ENCODE data around the gene GFPT2.

GFPT2 gene

GRCh38 chr5:180290568-180291233, 62.4 kb downstream of the GFPT2 start:
- Histone ChIP-seq H3K36me3 (ENCODE audit: insufficient read depth) (no peaks in the 10 kb centered on the region), H3K4me2 (peak overlapping the region; percentile 76; the same call in 1 of the 2 replicates), H4K20me1 (ENCODE audit: insufficient read depth) (no peaks in the 10 kb centered on the region), H3K79me2 (ENCODE audit: insufficient read depth, low read depth) (no peaks in the 10 kb centered on the region; the same call in 1 of the 2 replicates), H3K9ac (no peak overlapping the region), H3K4me3 (IDR thresholded peaks at IDR 0.05; ENCODE audit: insufficient read depth, low read depth, low read length) (no peak overlapping the region), H3K27ac (no peak overlapping the region), H2AFZ (ENCODE audit: low read depth) (no peak overlapping the region), H3K27me3 (ENCODE audit: insufficient read depth, low read depth) (no peaks in the 10 kb centered on the region), H3K4me1 (ENCODE audit: low read depth, poor library complexity, severe bottlenecking) (no peaks in the 10 kb centered on the region)
- no peak for TF ChIP-seq CTCF (conservative IDR thresholded peaks at IDR 0.05; ENCODE audit: low read depth, low read length)

- no peak overlapping the region for H3K4me3 ChIP-seq (IDR thresholded peaks at IDR 0.05; ENCODE audit: insufficient read depth, low read depth, low read length)
- no peak for TF ChIP-seq CTCF (conservative IDR thresholded peaks at IDR 0.05; ENCODE audit: low read depth, low read length)
- H3K9ac ChIP-seq, result no peak overlapping the region
Measured at GRCh38 chr5:180289966-180290365, 63.2 kb downstream of the GFPT2 start.

GRCh38 chr5:180289433-180289832, 63.7 kb downstream of the GFPT2 start:
- Histone ChIP-seq H3K4me3 (IDR thresholded peaks at IDR 0.05; ENCODE audit: insufficient read depth, low read depth, low read length) (no peak overlapping the region), H3K9ac (no peak overlapping the region), H2AFZ (ENCODE audit: low read depth) (no peak overlapping the region), H3K4me1 (ENCODE audit: low read depth, poor library complexity, severe bottlenecking) (no peaks in the 10 kb centered on the region), H3K4me2 (no peak overlapping the region), H3K27ac (no peak overlapping the region), H3K36me3 (ENCODE audit: insufficient read depth) (no peaks in the 10 kb centered on the region), H3K79me2 (ENCODE audit: insufficient read depth, low read depth) (no peaks in the 10 kb centered on the region; the same call in 1 of the 2 replicates), H4K20me1 (ENCODE audit: insufficient read depth) (no peaks in the 10 kb centered on the region), H3K27me3 (ENCODE audit: insufficient read depth, low read depth) (no peaks in the 10 kb centered on the region)
- no peak for TF ChIP-seq CTCF (conservative IDR thresholded peaks at IDR 0.05; ENCODE audit: low read depth, low read length)

More at GRCh38 chr5:180289966-180290365, 63.2 kb downstream of the GFPT2 start:
- Histone ChIP-seq H3K27me3 (ENCODE audit: insufficient read depth, low read depth) (no peaks in the 10 kb centered on the region), H3K36me3 (ENCODE audit: insufficient read depth) (no peaks in the 10 kb centered on the region), H3K4me2 (no peak overlapping the region; the same call in 1 of the 2 replicates), H3K4me1 (ENCODE audit: low read depth, poor library complexity, severe bottlenecking) (no peaks in the 10 kb centered on the region), H3K79me2 (ENCODE audit: insufficient read depth, low read depth) (no peaks in the 10 kb centered on the region; the same call in 1 of the 2 replicates), H2AFZ (ENCODE audit: low read depth) (no peak overlapping the region), H4K20me1 (ENCODE audit: insufficient read depth) (no peaks in the 10 kb centered on the region), H3K27ac (no peak overlapping the region)

GRCh38 chr5:180287868-180288267, 65.3 kb downstream of the GFPT2 start:
- Histone ChIP-seq H3K9ac (no peak overlapping the region), H3K27me3 (ENCODE audit: insufficient read depth, low read depth) (no peaks in the 10 kb centered on the region), H3K4me1 (ENCODE audit: low read depth, poor library complexity, severe bottlenecking) (no peaks in the 10 kb centered on the region), H2AFZ (ENCODE audit: low read depth) (no peak overlapping the region), H4K20me1 (ENCODE audit: insufficient read depth) (no peaks in the 10 kb centered on the region), H3K27ac (no peak overlapping the region), H3K4me2 (no peak overlapping the region), H3K36me3 (ENCODE audit: insufficient read depth) (no peaks in the 10 kb centered on the region), H3K79me2 (ENCODE audit: insufficient read depth, low read depth) (no peaks in the 10 kb centered on the region; the same call in 1 of the 2 replicates), H3K4me3 (IDR thresholded peaks at IDR 0.05; ENCODE audit: insufficient read depth, low read depth, low read length) (no peak overlapping the region)
- TF ChIP-seq CTCF (conservative IDR thresholded peaks at IDR 0.05; ENCODE audit: low read depth, low read length), result no peak

Measured in KMS-11 (cell line).